Cardiac septum (tissue), 1 donor: Measurements from ENCODE around the gene FRG2B. TPM values are rescaled to one million over a fixed set of nuclear protein-coding genes. Genes with fewer than 3 reads are reported as not detected.
"Not testable (repeated sequence)": the region's sequence is repeated elsewhere in the genome, so short reads cannot be mapped to it uniquely, and the experiment has no call there.

Source experiments
- DNase-seq: peaks from one replicate; pipeline ENCODE4 v3.0.0-alpha.2; 2020; ENCODE audit warnings: low spot score
- intact Hi-C: fragments of 100-400 bp; cut with DNase I; formaldehyde crosslinking; loops from one replicate; pipeline ENCODE4 v1.14.0; 2022
- total RNA-seq: library from RNA; stranded (reverse); fragmentation: NEBNext Ultra II Directional; extraction: Animal tissue kit (Norgen Biotek cat#: 25700); gene quantifications from one replicate; pipeline ENCODE4 v1.2.1, GENCODE V29; 2021
- donor health status: DM: no; HTN: no; CAD: no.

FRG2B gene
- total RNA-seq, 1 donor from 2014 or later, result not detected

DNA sequence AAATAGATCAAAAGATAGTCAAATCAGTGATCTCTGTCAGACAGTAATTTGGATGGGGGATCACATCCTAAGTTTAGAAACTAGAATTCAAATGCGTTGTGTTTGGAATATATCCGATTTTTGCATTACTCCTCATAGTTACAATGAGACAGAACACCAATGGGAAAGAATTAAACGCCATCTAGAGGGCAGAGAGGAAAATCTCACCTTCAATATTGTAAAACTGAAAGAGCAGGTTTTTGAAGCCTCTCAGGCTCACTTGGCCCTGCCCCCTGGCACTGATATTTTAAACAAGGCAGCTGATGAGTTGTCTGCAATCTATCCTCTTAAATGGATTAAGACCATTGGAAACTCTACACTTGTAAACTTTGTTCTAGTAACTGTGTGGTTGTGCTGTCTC lies 17.7 kb downstream of the FRG2B start:
- intact Hi-C loops, result no loop called here
- no peak for DNase-seq

DNA sequence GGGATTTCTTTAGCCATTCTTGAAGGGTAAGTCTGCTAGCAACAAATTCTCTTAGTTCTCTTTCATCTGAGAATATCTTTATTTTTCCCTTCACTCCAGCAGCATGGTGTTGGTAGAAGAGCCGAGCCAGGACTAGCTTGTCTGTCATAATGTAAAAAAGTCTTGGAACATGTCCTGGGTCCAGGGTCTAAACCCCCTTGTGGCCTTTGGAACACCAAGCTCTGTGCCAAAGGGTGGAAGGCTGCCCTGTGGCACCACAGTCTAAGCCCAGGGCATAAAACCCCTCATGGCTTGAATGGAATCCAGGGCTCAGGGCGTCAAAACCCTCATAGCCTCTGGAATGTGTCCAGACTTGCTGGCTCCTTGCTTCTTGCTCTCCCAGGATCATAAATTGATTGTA lies 23.2 kb downstream of the FRG2B start:
- intact Hi-C loops, result not testable (repeated sequence)

DNA sequence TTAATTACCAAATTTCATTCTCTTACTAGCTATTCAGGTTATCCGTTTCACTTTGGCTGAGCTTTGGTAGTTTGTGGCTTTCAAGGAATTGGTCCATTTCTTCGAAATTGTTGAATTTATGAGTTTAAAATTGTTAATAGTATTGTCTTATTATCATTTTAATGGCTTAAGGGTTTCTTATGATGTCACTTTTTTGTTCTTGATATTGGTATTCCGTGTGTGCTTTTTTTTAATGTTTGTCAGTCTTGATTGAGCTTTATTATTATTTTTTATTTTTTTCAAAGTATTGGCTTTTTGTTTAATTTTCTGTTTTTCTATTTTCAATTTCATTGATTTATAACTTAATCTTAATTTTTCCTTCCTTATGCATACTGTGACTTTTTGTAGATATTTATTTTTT lies 25.9 kb downstream of the FRG2B start:
- DNase-seq, result no peak
- intact Hi-C loops, result no loop called here

More for the DNA sequence above, 23.2 kb downstream of the FRG2B start:
- not testable (repeated sequence) for DNase-seq

DNA sequence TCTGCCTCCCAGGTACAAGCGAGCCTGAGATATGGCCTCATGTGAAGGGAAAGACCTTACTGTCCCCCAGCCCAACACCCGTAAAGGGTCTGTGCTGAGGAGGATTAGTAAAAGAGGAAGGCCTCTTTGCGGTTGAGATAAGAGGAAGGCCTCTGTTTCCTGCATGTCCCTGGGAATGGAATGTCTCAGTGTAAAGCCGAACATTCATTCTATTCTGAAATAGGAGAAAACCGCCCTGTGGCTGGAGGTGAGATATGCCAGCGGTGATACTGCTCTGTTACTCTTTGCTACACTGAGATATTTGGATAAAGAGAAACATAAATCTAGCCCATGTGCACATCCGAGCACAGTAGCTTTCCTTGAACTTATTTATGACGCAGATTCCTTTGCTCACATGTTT lies 26.7 kb downstream of the FRG2B start:
- not testable (repeated sequence) for DNase-seq

DNA sequence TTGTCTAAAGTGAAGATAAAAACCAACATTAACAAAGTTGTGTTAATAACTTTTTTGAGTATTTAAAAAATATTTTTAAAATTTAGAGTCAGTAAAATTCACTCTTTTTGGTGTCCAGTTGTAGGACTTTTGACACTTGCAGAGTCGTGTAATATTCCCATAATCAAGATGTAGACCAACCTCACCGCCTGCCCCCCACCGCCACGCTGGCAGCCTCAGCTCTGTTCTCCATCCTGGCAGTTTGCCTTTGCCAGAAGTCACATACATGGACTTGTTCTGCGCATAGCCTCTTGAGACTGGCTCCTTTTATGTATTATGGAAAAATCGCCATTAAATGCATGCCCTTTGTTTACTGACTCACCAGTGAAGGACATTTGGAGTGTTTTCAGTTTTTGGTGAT lies 33.9 kb downstream of the FRG2B start:
- intact Hi-C loops, result no loop called here
- DNase-seq, result no peak

More for the DNA sequence above, 26.7 kb downstream of the FRG2B start:
- intact Hi-C loops, result not testable (repeated sequence)

DNA sequence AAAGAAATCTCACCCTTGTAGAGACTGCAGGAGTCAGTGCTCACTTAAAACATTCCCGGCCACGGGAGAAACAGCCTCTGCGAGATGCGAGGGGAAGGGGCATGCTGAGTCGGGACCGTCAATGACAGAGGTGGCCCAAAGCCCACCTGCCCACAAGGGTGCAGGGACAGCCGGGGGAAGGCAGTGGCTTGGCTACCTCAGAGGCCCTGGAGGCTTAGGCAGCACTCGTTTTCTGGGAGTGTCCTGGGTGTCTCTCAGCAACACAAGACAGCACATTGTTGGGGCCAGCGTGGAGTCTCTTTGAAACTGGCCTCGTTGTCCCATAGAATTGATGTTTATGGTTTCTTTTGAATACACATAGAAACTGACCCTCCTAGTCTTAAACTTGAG lies 35.6 kb downstream of the FRG2B start:
- DNase-seq, result no peak
- intact Hi-C loops, result no loop called here

DNA sequence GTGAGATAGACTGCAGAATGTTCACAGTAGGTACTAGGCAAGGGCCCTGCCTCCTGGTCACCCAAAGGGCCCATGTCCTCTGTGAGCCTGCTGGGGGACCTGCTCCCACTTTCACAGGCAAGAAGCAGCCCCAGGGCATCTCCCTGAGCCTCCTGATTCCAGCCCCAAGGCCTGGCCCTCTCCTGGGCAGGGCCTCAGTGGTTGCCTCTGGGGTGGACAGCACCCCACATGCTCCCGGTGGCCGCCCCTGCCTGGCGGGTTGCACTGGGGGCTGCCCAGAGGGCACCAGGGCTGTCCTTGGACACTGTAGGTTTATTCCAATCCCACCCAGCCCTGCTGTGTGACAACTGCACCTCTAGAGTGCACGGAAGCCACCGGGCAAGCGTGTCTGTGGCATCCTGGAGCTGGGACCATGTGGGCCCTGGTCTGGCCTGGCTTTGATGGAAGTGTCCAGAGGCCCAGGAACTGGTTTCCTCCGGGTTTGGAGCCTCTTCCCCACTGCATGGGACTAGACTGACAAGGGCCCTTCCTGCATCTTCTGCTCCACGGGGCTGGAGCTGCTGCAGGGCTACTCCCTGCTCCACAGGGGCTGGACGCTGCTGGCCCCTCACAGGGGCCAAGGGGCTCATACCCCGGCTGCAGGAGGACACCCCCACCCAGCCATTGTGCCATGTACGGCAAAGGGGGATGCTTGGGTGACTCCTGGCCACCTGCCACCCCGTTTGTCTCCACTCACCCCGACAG lies 36.2 kb downstream of the FRG2B start:
- DNase-seq, result no peak
- intact Hi-C loops, result no loop called here

DNA sequence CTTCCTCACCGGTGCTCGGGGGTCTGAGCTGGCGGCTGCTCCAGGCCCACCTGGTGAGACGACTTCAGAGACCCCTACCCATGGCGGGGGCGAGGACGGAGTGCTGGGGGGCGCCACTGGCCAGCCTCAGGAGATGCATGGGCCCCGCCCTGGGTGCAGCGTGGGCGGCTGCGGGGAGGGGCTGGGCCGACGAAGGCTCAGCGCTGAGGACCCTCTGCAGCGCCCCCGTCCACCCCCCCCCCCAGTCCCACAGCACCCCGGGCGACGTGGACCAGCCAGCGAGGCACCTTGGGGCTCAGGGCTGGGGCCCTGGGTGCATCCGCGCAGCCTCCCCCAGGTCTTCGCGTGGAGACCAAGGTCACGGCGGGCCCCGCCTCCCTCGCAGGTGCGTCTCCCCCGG lies 49.6 kb downstream of the FRG2B start:
- intact Hi-C loops, DNase-seq: not testable (repeated sequence)

Other genes starting within 250 kb of the FRG2B start
- 2.9 TPM for gene PAOX, start 247.5 kb downstream of the FRG2B start, total RNA-seq
- gene MTG1, start 232.6 kb downstream of the FRG2B start, total RNA-seq, result 21.6 TPM
- not detected for gene SPRN, start 202.2 kb downstream of the FRG2B start, total RNA-seq
- 1.0 TPM for gene SCART1, start 172.8 kb downstream of the FRG2B start, total RNA-seq
- 2.2 TPM for gene CYP2E1, start 99.4 kb downstream of the FRG2B start, total RNA-seq
- 0.51 TPM for gene SYCE1, start 61.2 kb downstream of the FRG2B start, total RNA-seq